Measurements from ENCODE around the gene NFATC1.

The NFATC1 gene

DNA sequence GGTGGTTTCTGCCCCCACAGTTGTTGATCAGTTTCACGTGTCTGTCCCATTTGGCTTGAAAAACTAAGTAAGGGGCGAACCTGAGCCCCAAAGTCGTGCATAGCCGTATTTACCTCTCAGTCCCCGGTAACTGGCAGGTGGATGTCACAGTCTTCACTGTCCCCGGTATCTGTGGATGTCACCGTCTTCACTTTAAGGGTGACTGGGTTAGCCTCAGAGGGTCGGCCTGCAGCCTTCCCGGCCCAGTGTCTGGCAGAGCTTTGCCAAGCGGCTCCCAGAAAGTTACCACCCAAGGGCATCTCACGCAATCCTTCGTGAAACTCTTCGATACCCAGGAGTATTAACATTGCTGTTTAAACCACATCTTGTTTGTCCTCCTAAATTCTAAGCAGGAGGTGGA lies 158.6 kb downstream of the NFATC1 start:
- TF ChIP-seq, protein P1, sequence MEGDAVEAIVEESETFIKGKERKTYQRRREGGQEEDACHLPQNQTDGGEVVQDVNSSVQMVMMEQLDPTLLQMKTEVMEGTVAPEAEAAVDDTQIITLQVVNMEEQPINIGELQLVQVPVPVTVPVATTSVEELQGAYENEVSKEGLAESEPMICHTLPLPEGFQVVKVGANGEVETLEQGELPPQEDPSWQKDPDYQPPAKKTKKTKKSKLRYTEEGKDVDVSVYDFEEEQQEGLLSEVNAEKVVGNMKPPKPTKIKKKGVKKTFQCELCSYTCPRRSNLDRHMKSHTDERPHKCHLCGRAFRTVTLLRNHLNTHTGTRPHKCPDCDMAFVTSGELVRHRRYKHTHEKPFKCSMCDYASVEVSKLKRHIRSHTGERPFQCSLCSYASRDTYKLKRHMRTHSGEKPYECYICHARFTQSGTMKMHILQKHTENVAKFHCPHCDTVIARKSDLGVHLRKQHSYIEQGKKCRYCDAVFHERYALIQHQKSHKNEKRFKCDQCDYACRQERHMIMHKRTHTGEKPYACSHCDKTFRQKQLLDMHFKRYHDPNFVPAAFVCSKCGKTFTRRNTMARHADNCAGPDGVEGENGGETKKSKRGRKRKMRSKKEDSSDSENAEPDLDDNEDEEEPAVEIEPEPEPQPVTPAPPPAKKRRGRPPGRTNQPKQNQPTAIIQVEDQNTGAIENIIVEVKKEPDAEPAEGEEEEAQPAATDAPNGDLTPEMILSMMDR (IDR thresholded peaks at IDR 0.05; ENCODE audit: extremely low read depth, insufficient read depth, missing control alignments): no peak
- in situ Hi-C loops (cut with MboI; ENCODE audit: low pct_unique_long_range_greater_than_20kb, low sequenced_read_pairs, unreplicated experiment): no loop called here
- no peak for DNase-seq (ENCODE audit: low spot score)

DNA sequence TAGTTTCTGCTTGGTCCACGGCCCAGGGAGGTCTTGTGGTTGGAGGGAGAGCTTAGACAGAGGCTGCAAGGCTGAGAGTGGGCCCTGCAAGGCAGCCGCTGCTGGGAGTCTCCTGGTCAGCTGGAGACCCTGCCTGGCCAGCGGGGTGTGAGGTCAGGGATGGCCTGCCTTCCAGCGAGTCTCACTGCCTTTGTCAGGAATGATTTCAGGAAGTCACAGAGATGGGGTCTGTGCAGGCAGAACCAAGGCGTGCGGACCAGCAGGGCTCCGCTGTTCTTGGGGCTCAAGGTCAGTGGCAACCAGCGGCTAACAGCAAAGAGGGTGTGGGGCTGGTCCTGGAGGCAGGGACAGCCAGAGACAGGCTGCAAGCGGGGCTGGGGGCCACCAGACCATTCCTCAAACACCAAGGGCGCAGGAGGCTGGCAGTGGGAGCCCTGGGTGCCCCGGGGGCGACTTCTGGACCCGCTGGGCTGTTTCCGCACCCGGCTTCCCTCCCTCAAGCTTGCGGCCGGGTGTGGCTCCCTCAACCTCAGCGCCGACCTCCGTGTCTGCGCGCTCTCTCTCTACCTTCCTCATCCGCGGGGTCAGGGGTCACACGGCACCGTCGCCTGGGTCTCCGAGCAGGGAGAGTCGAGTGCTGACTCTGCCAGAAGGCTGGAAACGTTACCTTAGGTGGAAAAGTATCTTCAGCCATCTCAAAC lies 159.4 kb downstream of the NFATC1 start:
- in situ Hi-C loops (cut with MboI; ENCODE audit: low pct_unique_long_range_greater_than_20kb, low sequenced_read_pairs, unreplicated experiment): no loop called here
- no peak for DNase-seq (ENCODE audit: low spot score)
- TF ChIP-seq, protein P1 (IDR thresholded peaks at IDR 0.05; ENCODE audit: extremely low read depth, insufficient read depth, missing control alignments): no peak

DNA sequence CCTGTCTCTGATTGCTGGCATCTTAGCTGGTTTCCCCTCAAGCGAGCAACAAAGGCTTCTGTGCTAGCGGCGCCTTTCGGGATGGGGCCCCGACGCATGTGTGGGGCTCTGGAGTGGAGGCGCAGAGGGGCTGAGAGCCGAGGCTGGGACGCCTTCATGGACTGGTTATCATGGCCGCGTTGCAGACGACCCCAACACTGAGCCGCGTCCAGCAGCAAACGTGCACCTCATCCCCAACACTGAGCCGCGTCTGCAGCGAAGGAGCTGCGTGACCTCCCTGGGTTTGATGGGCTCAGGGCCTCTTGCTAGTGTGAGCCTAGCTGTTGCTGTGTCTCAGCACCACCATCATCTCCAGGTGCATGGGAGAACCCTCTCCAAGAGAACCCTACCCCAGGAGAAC lies 160.2 kb downstream of the NFATC1 start:
- DNase-seq (ENCODE audit: low spot score): no peak
- TF ChIP-seq, protein P1 (IDR thresholded peaks at IDR 0.05; ENCODE audit: extremely low read depth, insufficient read depth, missing control alignments): no peak

DNA sequence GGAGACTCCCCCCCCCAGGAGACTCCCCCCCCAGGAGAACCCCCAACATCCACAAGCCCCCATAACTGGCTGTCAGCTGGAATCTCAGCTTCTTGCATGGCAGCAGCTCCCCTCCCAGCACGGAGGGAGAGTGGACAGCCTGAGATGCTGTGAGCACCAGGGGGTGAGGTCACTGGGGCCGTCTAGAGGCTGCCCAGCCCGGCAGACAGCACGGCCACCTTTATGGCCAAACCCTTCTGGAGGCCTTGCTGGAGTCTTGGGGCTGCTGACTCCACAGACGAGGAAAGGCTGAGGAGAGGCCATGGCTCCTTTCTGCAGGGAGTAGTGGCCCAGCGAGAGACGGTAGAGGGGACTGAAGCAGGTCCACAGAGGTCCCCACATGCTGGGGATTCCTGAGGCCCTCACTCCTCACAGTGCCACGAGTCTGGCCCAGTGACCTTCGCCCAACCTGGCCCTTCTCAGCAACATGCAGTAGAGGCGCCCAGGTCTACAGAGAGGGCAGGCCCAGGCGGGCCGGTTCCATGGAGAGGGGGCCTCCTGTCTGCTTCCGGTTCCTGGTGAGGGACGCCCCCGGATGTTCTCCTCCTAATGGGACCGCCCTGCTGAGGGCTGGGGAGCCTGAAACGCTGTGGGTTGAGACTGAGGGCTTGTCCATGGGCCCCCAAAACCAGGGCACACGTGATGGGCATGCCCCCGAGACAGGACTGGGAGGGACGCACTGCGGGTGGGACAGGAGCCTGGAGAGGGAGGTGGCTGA lies 161.3 kb downstream of the NFATC1 start:
- in situ Hi-C loops (cut with MboI; ENCODE audit: low pct_unique_long_range_greater_than_20kb, low sequenced_read_pairs, unreplicated experiment): no loop called here
- TF ChIP-seq, protein P1 (IDR thresholded peaks at IDR 0.05; ENCODE audit: extremely low read depth, insufficient read depth, missing control alignments): no peak
- no peak for DNase-seq (ENCODE audit: low spot score)

More for the DNA sequence above, 160.2 kb downstream of the NFATC1 start:
- in situ Hi-C loops (cut with MboI; ENCODE audit: low pct_unique_long_range_greater_than_20kb, low sequenced_read_pairs, unreplicated experiment): no loop called here

DNA sequence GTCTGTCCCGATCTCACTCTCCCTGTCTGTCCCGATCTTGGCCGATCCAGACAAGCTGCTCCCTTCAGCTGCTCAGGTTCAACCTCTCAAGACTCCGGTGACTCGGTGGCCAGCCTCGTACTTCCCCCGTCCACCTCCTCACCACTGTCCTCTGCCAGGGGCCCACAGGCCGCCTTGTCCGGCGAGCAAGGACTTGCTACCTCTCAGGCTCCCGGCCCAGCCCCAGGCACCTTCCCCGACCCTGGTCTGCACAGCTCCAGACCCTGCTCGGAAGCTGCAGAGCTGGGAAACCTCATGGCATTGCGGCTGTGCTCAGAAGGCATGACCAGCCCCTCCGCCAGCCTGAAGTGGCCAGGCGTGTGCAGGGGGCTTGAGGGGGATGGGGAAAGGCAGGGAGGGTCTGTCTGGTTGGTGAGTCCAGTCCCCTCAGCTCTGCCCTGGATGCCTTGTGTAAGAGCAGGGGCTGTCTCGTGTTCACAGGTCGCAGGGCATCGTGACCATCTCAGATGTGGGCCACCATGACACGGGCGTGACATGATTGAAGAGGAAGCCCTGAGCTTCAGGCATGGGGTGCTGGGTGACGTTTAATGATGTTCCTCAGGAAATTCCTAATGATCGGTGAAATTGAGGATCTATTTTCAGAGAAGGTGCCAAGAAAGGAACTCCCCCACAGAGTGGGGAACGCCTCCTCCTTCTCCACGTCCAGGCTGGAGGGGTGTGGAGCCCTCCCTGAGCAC lies 162.6 kb downstream of the NFATC1 start:
- no peak for DNase-seq (ENCODE audit: low spot score)
- TF ChIP-seq, protein P1 (IDR thresholded peaks at IDR 0.05; ENCODE audit: extremely low read depth, insufficient read depth, missing control alignments): no peak
- in situ Hi-C loops (cut with MboI; ENCODE audit: low pct_unique_long_range_greater_than_20kb, low sequenced_read_pairs, unreplicated experiment): no loop called here

DNA sequence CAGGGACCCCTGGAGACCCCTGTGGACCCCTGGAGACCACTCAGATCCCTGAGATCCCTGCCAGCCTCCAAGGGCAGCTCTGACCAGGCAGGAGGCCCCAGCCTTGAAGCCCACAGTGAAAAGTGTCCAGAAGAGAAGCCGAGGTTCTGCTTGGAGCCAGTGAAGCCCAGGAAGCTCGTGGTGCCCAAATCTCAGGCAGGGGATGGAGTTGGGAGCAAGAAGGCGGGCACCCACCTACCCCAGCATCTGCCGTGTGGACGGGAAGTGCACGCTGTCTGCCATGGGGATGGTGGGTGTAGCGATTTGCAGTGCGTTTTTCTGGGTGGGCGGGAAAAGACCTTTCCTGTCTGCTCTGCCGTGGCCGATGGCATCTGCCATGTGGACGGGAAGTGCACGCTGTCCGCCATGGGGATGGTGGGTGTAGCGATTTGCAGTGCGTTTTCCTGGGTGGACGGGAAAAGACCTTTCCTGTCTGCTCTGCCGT lies 163.2 kb downstream of the NFATC1 start:
- in situ Hi-C loops (cut with MboI; ENCODE audit: low pct_unique_long_range_greater_than_20kb, low sequenced_read_pairs, unreplicated experiment): no loop called here
- TF ChIP-seq, protein P1 (IDR thresholded peaks at IDR 0.05; ENCODE audit: extremely low read depth, insufficient read depth, missing control alignments): no peak
- DNase-seq (ENCODE audit: low spot score): no peak
